Skeletal muscle cell (primary cell): ENCODE measurements around the gene M1AP.
"Not testable (repeated sequence)": the region's sequence is repeated elsewhere in the genome, so short reads cannot be mapped to it uniquely, and the experiment has no call there.

Source experiments
- DNase-seq: peaks from one replicate; pipeline ENCODE4 v3.0.0-alpha.2; 2010; ENCODE audit warnings: low read depth
- H3K4me3 ChIP-seq: 2 replicates; pipeline ENCODE4 v1.5.1; 2011; ENCODE audit warnings: low read depth, mild to moderate bottlenecking, control low read depth, low read length, moderate library complexity

M1AP gene

GRCh38 chr2:74572178-74572925, 75.8 kb downstream of the M1AP start:
- no peak for DNase-seq
- H3K4me3 ChIP-seq, result no peak overlapping the region

- DNase-seq, result no peak
- no peak overlapping the region for H3K4me3 ChIP-seq
Observed at GRCh38 chr2:74571058-74571457, 77.1 kb downstream of the M1AP start.

- DNase-seq, result no peak
- no peak overlapping the region for H3K4me3 ChIP-seq
Observed at GRCh38 chr2:74569686-74570085, 78.4 kb downstream of the M1AP start.

GRCh38 chr2:74567881-74568280, 80.2 kb downstream of the M1AP start:
- H3K4me3 ChIP-seq, result no peak overlapping the region
- peak; percentile 77 for DNase-seq

GRCh38 chr2:74566754-74567085, 81.4 kb downstream of the M1AP start:
- DNase-seq, result peak; percentile 89
- H3K4me3 ChIP-seq, result no peak overlapping the region

GRCh38 chr2:74566076-74566753, 81.9 kb downstream of the M1AP start:
- DNase-seq, result no peak
- no peak overlapping the region for H3K4me3 ChIP-seq

- DNase-seq, result no peak
Observed at GRCh38 chr2:74564222-74564621, 83.9 kb downstream of the M1AP start.

GRCh38 chr2:74562126-74562775, 85.9 kb downstream of the M1AP start:
- no peak overlapping the region for H3K4me3 ChIP-seq
- no peak for DNase-seq

More at GRCh38 chr2:74564222-74564621, 83.9 kb downstream of the M1AP start:
- no peak overlapping the region for H3K4me3 ChIP-seq

GRCh38 chr2:74561022-74561421, 87.1 kb downstream of the M1AP start:
- DNase-seq, result not testable (repeated sequence)

GRCh38 chr2:74560591-74560990, 87.5 kb downstream of the M1AP start:
- no peak for DNase-seq
- no peak overlapping the region for H3K4me3 ChIP-seq

More at GRCh38 chr2:74561022-74561421, 87.1 kb downstream of the M1AP start:
- H3K4me3 ChIP-seq, result not testable (repeated sequence)

- no peak overlapping the region for H3K4me3 ChIP-seq
- DNase-seq, result no peak
Observed at GRCh38 chr2:74559912-74560311, 88.2 kb downstream of the M1AP start.

- no peak for DNase-seq
- no peak overlapping the region for H3K4me3 ChIP-seq
Observed at GRCh38 chr2:74558284-74559230, 89.6 kb downstream of the M1AP start.

GRCh38 chr2:74556831-74557370, 91.2 kb downstream of the M1AP start:
- H3K4me3 ChIP-seq, result no peak overlapping the region

GRCh38 chr2:74556159-74556558, 92.0 kb downstream of the M1AP start:
- no peak overlapping the region for H3K4me3 ChIP-seq
- no peak for DNase-seq

More at GRCh38 chr2:74556831-74557370, 91.2 kb downstream of the M1AP start:
- DNase-seq, result no peak

GRCh38 chr2:74555610-74556103, 92.5 kb downstream of the M1AP start:
- DNase-seq, result no peak
- peak overlapping the region; percentile 93 for H3K4me3 ChIP-seq

- DNase-seq, result no peak
- H3K4me3 ChIP-seq, result peak overlapping the region; percentile 93
Observed at GRCh38 chr2:74554820-74555531, 93.2 kb downstream of the M1AP start.

GRCh38 chr2:74553892-74554819, 94.0 kb downstream of the M1AP start, which contains the start of the genes DOK1 and LOXL3:
TSS of gene DOK1 (plus strand) at chr2:74554720. CDS start at chr2:74554755, 35 bp downstream.
TSS of gene LOXL3 (minus strand) at chr2:74553942. CDS start at chr2:74552634, 1,308 bp downstream.
- peak within 1 kb of the TSS; percentile 93 for H3K4me3 ChIP-seq
- DNase-seq, result peak; percentile 73
